NCI-H510A (cell line): ENCODE measurements around the gene FADS6.

Experiments used
- DNase-seq: peaks from one replicate; lab custom pipeline; 2025; lab: John Stamatoyannopoulos, UW

Gene FADS6, protein sequence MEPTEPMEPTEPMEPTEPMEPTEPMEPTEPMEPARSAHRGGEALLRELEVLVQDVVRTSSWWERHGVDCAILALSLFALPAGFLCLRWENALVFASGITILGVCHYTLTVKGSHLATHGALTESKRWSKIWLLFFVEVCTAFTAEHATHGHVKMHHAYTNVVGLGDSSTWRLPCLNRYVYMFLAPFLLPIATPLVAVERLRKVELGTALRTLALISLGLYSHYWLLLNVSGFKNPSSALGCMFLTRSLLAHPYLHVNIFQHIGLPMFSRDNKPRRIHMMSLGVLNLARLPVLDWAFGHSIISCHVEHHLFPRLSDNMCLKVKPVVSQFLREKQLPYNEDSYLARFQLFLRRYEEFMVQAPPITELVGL

DNA sequence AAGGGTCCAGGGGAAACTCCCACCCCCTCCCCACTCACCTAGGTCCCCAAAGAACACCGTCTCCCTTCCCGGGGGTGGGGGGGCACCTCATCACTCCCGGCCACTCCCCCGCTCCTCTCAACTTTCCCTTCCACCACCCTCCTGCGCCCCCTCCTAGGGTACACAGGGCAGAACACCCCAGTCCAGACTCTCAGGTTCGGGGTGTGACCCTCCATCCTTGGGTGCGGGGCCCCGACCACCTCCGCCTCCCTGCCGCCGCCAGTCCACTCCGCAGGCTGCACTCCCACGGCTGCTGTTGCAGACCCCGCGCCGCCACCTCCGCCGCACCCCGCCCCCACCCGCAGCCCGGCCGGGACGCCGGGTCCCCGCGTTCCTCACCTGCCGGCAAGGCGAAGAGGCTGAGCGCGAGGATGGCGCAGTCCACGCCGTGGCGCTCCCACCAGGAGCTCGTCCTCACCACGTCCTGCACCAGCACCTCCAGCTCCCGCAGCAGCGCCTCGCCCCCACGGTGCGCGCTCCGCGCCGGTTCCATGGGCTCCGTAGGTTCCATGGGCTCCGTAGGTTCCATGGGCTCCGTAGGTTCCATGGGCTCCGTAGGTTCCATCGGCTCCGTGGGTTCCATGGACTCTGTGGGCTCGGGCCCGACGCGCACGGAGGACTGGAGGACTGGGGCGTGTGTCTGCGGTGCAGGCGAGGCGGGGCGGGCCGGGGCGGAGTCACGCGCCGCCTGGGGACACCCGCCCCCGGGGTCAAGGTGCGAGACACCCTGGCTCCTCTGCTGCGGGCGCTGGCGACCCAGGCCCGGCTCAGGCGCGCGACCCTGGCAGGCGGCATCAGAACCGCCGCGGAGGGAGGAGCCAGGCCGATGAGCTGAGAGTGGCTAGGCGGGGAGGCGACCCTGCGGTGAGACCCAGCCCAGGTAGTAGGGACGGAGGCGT, at the start of gene FADS6:
TSS of gene FADS6 (minus strand) at position 660 of the 938 bp plus-strand sequence. CDS start at position 622, 38 bp downstream.
- no peak for DNase-seq

DNA sequence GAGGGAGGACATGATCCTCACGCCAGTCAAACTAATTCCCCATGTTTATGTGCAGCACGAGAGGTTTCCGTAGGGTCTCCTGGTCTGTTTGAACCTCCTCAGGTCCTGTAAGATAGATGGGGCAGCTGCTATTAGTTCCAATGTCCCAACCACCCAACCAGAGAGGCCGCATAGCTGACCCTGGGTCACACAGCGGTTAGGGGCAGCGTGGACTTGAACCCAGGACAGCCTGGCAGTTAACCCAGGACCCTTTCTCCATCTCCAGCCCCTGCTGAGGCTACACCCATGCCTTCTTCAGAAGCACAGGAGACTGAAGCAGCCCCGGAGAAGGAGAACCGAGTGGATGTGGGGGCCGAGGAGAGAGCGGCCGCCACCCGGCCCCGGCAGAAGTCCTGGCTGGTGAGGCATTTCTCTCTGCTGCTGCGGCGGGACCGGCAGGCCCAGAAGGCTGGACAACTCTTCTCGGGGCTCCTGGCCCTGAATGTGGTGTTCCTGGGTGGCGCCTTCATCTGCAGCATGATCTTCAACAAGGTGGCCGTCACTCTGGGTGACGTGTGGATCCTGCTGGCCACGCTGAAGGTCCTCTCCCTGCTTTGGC, 47.8 kb upstream of the FADS6 start:
- no peak for DNase-seq

DNA sequence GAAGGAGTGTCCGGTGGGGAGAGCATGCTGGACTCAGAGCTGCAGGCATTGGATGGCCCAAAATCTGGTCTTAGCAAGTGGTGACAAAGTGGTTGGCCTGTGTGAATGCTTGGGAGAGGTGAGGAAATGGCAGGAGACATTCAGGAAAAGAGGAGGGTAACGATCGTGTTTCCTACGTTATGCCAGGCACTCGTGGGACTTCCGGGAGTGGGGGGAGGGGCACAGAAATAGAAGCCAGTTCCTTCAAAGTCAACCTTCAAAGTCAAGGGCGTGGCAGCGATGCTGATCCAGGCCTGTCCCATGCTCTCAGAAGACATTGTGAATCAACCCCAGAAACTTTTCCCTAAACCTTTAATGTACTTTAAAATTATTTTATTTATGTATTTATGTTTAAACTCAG, 46.1 kb upstream of the FADS6 start:
- no peak for DNase-seq

DNA sequence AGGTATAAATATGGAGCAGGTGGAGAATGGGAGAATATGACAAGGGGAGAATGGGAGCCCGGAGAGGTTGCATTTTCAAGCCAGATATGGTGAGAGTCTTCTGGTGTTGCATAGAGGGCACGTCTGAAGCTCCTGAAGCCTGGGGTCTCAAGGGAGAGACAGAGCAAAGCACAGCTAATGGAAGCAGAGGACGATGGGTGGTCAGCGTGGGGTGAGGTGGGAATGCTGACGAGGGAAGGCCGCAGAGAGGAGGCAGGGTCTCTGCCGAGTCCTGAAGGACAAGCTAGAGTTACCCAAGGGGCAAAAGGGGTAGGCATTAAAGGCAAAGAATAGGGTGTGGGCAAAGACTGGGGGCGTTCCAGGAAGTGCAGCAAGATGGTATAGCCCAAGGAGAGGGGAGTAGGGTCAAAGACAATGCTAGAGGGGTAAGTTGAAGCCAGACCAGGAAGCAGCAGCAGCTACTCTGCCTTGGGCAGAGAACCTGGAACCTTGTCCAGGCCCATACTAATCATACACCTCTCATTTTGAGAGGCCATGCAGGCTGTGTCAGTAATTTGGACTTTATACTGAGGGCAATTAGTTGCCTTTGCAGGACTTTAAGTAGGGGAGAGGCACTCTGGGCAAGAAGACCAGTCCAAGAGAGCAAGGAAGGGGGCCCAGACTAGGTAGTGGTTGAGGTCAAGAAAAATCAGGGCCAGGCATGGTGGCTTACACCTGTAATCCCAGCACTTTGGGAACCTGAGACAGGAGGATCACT, 44.9 kb upstream of the FADS6 start:
- DNase-seq: no peak

DNA sequence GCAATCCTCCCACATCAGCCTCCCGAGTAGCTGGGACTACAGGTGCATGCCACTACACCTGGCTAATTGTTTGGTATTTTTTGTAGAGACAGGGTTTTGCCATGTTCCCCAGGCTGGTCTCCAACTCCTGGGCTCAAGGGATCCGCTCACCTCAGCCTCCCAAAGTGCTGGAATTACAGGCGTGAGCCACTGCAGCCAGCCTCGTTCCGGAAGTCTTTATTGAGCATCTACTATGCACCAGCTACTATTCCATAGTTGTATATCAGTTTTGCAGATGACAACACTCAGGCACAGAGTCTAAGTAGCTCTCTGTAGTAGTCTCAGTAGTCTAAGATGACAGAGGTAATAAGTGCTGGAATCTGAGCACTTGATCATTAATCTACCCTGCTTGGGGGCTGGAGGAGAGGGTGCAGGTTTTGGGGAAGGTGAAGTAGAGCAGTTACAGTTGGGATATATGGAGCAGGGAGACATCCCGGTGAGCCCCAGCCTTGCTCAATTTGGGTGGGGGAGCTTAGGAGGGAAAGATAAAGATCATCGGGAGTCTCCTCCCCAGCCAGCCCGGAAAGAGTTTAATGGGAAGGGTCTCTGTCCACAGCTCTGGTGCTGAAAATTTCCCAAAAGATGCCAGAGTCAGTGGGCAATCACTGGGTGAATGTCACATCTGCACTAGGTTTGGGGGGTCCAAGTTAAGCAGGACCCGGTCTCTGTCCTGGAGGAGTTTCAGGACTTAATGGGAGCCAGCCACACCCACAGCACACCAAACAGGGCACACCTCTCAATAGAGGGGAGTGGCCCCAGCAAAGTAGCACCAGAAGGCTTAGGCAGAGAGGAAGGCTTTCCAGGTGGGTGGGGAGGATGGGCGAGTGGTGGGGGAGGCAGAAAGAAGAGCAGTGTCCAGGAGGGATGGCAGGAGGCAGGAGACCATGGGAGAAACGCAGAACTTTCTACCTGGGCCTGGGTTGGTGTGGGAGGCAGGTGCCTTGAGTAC, 43.9 kb upstream of the FADS6 start:
- DNase-seq: no peak

DNA sequence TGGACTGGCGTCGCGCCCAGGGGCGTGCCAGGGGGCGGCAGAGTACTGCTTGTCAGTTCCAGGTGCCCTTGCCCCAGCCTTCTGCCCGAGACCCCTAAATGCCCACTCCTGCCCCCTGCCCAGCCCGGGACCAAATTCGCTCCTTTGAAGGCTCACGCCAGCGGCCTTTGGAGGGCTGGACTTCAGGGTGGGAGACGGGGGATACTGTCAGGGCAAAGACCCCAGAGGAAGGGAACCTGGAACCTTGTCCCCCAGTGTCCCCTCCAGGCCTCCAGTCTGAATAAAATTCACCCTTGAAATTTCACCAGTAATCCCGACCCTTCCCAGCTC, 43.0 kb upstream of the FADS6 start:
- no peak for DNase-seq

DNA sequence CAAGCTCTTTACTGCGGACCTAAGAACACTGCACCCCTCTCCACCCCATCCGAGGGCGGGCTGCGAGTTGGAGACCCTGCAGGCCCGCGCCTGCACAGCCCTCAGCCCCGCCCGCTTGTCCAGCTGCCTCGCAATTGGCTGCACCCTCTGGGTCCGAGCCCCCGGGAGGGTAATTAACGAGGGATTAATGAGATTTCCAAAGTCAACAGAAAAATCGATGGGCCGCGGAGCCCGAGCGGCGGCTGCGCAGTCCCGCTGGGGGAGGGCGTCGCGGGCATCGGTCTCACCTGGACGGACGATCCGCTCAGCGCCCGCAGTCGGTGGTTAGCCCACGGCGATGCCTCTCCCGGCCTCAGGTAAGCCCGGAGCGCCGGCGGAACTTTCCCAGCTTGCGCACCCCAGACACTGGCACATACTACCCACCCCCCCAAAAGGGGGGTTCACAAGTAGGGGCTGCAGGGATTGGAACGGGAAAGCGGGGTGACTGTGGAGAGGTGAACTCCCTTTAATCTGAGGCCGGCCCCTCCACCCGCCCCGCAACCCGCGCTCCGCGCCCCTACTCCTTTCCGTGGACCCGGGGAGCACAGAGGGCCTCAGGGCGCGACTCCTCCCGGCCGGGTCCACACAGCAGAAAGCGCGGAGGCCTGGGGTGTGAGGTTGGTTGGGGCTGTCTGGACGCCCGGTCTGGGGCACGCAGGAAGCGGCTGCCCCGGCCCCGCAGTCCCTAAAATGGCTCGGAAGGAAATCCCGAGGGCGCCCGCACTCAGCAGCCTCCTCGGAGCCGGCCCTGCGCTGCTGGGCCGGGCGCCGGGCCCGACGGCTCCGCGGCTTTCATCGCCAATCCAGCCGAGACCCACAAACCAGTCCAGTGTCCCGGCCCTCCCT, 42.4 kb upstream of the FADS6 start, which contains the start of gene OTOP3:
TSS of gene OTOP3 (plus strand) at position 314 of the 885 bp plus-strand sequence. CDS start at position 338, 24 bp downstream.
- DNase-seq: peak; percentile 24

DNA sequence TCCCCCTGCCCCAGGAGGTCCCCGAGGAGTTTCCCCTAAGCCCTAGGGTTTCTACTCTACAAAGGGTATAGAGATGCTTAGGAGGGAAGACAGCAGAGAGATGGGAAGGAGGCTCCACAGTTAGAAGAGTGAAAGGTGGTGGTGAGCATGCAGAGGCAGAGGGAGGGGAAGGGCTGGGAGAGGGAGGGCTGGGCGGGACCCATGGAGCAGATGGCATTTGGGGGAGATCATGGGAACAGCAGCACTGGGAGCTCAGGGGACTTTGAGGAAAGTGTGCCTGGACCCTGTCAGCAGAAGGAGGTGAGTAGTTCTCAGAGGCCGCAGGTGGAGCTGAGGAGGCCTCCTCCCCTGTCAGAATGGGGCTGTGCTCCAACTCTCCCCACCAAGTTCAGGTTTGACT, 41.6 kb upstream of the FADS6 start:
- DNase-seq: no peak

DNA sequence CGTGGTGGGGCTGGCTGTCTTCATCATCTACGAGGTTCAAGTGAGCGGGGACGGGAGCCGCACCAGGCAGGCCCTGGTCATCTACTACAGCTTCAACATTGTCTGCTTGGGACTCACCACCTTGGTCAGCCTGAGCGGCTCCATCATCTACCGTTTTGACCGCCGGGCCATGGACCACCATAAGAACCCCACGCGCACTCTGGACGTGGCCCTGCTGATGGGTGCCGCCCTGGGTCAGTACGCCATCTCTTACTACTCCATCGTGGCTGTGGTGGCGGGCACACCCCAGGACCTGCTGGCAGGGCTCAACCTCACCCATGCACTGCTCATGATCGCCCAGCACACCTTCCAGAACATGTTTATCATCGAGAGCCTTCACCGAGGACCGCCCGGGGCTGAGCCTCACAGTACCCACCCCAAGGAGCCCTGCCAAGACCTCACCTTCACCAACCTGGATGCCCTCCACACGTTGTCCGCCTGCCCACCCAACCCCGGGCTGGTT, 37.2 kb upstream of the FADS6 start:
- DNase-seq: no peak

DNA sequence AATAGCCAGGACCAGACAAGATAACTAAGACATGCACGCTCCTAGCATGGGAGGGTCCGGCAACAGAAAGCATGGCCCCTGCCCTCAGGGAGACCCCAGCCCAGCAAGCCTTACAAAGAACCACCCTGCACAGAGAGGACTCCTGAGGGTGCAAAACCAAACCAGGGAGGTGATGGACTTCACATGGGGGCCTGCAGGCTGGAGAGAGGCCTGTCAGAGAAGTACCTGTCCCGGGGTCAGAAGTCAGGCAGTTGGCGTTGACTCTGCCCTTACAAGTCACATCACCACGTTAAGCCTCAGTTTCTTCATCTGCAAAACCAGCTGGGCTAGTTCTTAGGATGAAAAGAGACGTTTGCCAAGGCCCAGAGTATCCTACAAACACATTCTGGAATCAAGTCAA, 35.4 kb upstream of the FADS6 start:
- DNase-seq: no peak

DNA sequence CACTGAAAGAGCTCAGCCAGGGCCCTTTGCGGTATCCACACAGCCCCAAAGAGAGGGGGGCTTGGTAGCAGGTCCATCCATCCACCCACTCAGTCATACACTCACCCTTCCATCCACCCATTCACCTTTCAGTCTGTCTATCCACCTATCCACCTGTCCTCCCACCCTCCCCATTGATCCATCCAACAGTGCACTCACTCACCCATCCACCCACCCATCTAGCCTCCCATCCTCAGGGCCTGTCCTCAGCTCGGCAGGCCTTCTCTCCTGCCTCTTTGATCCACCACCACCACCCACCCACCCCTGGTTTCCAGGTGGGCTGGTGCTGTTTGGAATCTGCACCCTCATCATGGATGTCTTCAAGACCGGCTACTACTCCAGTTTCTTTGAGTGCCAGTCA, 31.8 kb upstream of the FADS6 start:
- DNase-seq: no peak

DNA sequence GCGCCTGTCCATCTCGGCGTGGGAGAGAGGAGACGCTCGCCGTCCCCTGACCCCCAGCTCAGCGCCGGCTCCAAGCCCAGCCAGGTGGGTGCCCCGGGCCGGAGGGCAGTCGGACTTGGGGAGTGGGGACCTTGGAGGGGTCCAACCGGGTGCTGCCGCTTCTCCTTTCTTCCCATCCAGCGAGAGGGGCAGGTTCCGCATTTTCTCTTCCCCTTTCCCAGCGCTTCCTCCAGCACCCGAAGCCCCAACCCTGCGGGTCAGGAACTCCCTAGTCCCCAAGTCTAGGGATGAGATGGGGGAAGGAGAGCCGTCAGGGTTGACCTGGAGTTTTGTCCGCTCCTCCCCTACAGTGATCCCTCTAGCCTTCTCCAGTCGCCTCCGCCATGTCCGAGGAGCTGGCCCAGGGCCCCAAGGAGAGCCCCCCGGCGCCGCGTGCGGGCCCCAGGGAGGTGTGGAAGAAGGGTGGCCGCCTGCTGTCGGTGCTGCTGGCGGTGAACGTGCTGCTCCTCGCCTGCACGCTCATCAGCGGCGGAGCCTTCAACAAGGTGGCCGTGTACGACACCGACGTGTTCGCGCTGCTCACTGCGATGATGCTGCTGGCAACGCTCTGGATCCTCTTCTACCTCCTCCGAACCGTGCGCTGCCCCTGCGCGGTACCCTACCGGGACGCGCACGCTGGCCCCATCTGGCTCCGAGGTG, 31.0 kb upstream of the FADS6 start, which contains the start of gene OTOP2:
TSS of gene OTOP2 (plus strand) at position 24 of the 699 bp plus-strand sequence. CDS start at position 384, 360 bp downstream.
- no peak for DNase-seq

DNA sequence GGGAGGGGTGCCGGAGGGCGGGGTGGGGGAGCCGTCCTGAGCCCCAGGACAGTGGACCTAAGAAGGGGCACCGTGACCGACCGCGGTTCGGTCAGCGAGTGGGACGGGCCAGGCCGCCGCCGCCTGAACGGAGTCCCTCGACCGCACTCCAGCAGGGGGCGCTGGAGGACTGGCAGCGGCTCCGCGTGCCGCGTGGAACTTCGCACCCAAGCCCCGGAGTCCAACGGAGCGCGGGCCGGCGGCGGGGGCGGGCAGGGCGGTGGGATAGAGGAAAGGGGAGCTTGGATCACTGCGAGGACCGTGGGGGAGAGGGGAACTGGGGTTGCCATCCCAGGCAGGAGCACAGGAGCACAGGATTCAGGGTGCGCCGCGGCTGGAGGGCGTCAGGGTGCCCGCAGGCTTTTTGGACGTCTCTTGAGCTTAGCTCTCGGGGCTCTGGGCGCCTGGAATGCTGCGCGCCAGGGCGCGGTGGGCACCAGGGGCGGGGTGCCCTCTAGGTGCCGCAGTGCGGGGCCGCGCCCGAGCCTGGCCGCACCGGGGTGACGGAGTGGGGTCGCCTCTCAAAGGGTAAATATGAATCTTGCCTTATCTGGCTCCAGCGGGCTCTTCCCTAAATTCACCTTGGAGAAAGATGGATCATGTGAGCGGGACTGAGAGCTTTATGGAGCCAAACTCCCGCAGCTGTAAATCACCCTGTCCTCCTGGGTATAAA, 30.3 kb upstream of the FADS6 start:
- no peak for DNase-seq

DNA sequence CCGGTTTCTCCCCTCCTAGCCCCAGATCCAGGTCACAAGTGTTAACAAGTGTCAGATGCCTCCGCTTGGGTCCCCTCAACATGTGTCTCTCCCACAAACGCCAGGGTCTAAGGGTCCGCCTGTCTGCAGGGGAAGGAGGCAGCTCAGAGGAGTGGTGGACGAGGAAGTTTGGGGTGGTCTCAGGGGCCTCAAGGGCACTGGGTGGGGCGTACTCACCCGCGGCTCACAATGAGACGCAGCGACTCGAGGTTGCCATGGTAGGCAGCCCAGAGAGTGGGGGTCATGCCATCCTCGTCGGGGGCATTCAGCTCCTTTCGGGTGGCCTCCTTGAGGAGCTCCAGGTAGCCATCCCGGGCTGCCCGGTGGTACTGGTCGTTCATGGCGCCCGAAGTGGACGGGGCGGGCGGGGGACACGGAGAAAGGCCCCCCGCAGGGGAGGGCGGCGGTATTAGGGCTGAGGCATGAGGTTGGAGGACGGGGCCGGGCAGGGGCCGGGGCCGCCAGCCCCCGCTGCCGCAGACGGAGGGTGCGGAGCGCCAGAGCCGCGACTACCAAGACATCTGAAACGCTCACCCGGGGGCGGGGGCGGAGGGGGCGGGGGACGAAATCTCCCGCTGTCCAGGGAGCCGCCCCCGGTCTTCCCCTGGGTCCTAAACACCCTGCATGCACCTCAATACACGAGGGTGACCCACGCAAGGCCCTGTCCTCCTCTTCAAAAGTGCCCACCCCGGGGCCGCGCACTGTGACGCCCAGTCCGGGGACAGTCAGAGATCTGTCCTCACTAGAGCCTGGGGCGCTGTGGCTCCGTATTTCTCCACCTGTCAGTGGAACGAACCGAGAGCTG, 29.5 kb upstream of the FADS6 start, which contains the start of gene USH1G:
TSS of gene USH1G (minus strand) at position 562 of the 844 bp plus-strand sequence. CDS start at position 380, 182 bp downstream.
- no peak for DNase-seq

DNA sequence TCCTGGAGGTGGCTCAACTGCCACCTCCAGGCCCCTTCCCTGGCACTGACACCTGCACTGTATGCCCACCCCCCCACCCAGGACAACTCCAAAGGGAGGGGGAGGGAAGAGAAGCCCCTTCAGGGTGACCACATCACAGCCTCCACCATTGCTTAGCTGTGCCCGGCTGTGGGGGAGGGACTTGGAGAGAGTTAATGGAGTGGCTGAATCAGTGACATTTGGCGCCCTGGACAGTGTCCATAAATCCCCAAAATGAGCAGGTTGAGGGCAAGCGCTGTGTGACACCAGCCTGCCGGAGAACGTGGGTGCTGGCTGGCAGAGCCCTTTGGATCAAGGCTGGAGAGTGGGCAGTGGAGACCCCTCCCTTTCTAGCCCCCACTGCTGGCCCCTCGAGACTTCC, 28.7 kb upstream of the FADS6 start:
- no peak for DNase-seq

DNA sequence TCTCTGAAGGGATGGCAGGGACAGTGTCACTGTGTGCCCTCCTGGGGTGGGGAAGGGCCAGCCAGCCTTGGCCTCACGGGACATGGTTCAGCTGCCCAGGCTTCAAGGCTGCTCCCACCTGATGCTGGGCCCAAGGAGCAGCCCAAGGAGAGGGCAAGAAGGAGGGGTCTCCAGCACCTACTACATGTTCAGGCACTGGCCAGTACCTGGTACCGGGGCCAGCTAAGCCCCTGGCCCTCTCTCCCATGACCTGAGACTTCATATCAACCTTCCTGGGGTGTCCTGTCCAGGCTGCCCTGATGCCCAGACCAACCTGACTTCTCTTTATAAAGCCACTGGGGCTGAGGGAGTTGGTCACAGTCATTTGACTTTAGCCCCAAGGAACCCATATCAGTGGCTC, 28.3 kb upstream of the FADS6 start:
- no peak for DNase-seq
